H9 (cell line): Measurements from ENCODE around the gene CHRNA4. TPM values are rescaled to one million over a fixed set of nuclear protein-coding genes. Genes with fewer than 3 reads are reported as not detected.

Source experiments
- DNase-seq: peaks from one replicate; pipeline ENCODE4 v3.0.0-alpha.2; 2017
- H2AFZ ChIP-seq: one replicate; pipeline ENCODE4 v1.6.1; 2013; ENCODE audit warnings: mild to moderate bottlenecking, low read length, control low read depth, moderate library complexity
- H2AK5ac ChIP-seq: 2 replicates; pipeline ENCODE4 v1.6.1; 2013; ENCODE audit warnings: low read length, control low read depth, mixed read lengths; ENCODE audit not compliant: insufficient read length
- H2BK120ac ChIP-seq: one replicate; pipeline ENCODE4 v1.6.1; 2013; ENCODE audit warnings: low read depth, mild to moderate bottlenecking, low read length, control low read depth, inconsistent platforms; ENCODE audit not compliant: poor library complexity, severe bottlenecking
- H2BK12ac ChIP-seq: 2 replicates; pipeline ENCODE4 v1.6.1; 2013; ENCODE audit warnings: low read length, control low read depth, mixed read lengths, low read depth; ENCODE audit not compliant: insufficient read length
- H2BK15ac ChIP-seq: 2 replicates; pipeline ENCODE4 v1.6.1; 2013; ENCODE audit warnings: low read depth, low read length, control low read depth
- H2BK20ac ChIP-seq: one replicate; pipeline ENCODE4 v1.6.1; 2013; ENCODE audit warnings: low read depth, mild to moderate bottlenecking, low read length, control low read depth, inconsistent platforms; ENCODE audit not compliant: poor library complexity, severe bottlenecking
- H2BK5ac ChIP-seq: 2 replicates; pipeline ENCODE4 v1.6.1; 2013; ENCODE audit warnings: low read length, control low read depth, mixed read lengths; ENCODE audit not compliant: insufficient read length
- H3K14ac ChIP-seq: 2 replicates; pipeline ENCODE4 v1.6.1; 2013; ENCODE audit warnings: low read length, control low read depth; ENCODE audit not compliant: insufficient read depth
- H3K18ac ChIP-seq: 2 replicates; pipeline ENCODE4 v1.6.1; 2013; ENCODE audit warnings: low read depth, mild to moderate bottlenecking, mixed read lengths, low read length, control low read depth; ENCODE audit not compliant: insufficient read length
- H3K23ac ChIP-seq: 2 replicates; pipeline ENCODE4 v1.6.1; 2013; ENCODE audit warnings: low read length, control low read depth, mixed read lengths, low read depth; ENCODE audit not compliant: insufficient read length
- H3K23me2 ChIP-seq: 2 replicates; pipeline ENCODE4 v1.6.1; 2013; ENCODE audit warnings: low read depth, mild to moderate bottlenecking, mixed read lengths, low read length, control low read depth; ENCODE audit not compliant: insufficient read length, poor library complexity, severe bottlenecking
- H3K27ac ChIP-seq: 2 replicates; pipeline ENCODE4 v1.5.1; 2013; ENCODE audit warnings: low read length, control low read depth, mixed read lengths, low read depth; ENCODE audit not compliant: insufficient read length
- H3K27me3 ChIP-seq: 2 replicates; pipeline ENCODE4 v1.6.1; 2013; ENCODE audit warnings: low read length, control low read depth, inconsistent platforms; ENCODE audit not compliant: insufficient read depth
- H3K4ac ChIP-seq: 2 replicates; pipeline ENCODE4 v1.6.1; 2013; ENCODE audit warnings: low read depth, mild to moderate bottlenecking, control low read depth, inconsistent platforms, low read length, moderate library complexity
- H3K4me1 ChIP-seq: 2 replicates; pipeline ENCODE4 v1.6.1; 2013; ENCODE audit warnings: low read length, control low read depth, inconsistent platforms; ENCODE audit not compliant: insufficient read depth
- H3K4me2 ChIP-seq: 2 replicates; pipeline ENCODE4 v1.6.1; 2013; ENCODE audit warnings: low read length, control low read depth, mixed read lengths; ENCODE audit not compliant: insufficient read length, insufficient read depth
- H3K56ac ChIP-seq: 2 replicates; pipeline ENCODE4 v1.6.1; 2013; ENCODE audit warnings: low read depth, mild to moderate bottlenecking, mixed read lengths, low read length, control low read depth; ENCODE audit not compliant: insufficient read length
- H3K79me1 ChIP-seq: 2 replicates; pipeline ENCODE4 v1.6.1; 2013; ENCODE audit warnings: low read depth, mild to moderate bottlenecking, moderate library complexity, low read length, control low read depth, inconsistent platforms; ENCODE audit not compliant: insufficient read depth, poor library complexity, severe bottlenecking
- H3K79me2 ChIP-seq: 2 replicates; pipeline ENCODE4 v1.6.1; 2013; ENCODE audit warnings: low read length, control low read depth, inconsistent platforms; ENCODE audit not compliant: insufficient read depth
- H3K9ac ChIP-seq: 2 replicates; pipeline ENCODE4 v1.6.1; 2013; ENCODE audit warnings: low read length, control low read depth, mixed read lengths; ENCODE audit not compliant: insufficient read length; ENCODE audit errors: extremely low read depth
- H3K9me3 ChIP-seq: one replicate; pipeline ENCODE4 v1.6.1; 2013; ENCODE audit warnings: low read depth, low read length, inconsistent platforms; ENCODE audit not compliant: control insufficient read depth
- H3T11ph ChIP-seq: one replicate; pipeline ENCODE4 v1.6.1; 2013; ENCODE audit warnings: mild to moderate bottlenecking, low read length, control low read depth, inconsistent platforms
- H4K20me1 ChIP-seq: one replicate; pipeline ENCODE4 v1.6.1; 2013; ENCODE audit not compliant: control insufficient read depth, insufficient read length, insufficient read depth
- H4K5ac ChIP-seq: 2 replicates; pipeline ENCODE4 v1.6.1; 2013; ENCODE audit warnings: low read depth, mild to moderate bottlenecking, mixed read lengths, low read length, control low read depth; ENCODE audit not compliant: insufficient read length
- H4K8ac ChIP-seq: replicated peaks from 2 replicates; pipeline ENCODE4 v1.6.1; 2013; ENCODE audit warnings: low read length, control low read depth, mixed read lengths, low read depth; ENCODE audit not compliant: insufficient read length
- H4K91ac ChIP-seq: 2 replicates; pipeline ENCODE4 v1.6.1; 2013; ENCODE audit warnings: low read depth, mild to moderate bottlenecking, moderate library complexity, mixed read lengths, low read length, control low read depth; ENCODE audit not compliant: insufficient read length
- H3K27ac Mint-ChIP-seq, 3 experiments: 2 replicates in 2 of 3; 3 replicates in 1 of 3; pipeline ENCODE4 v1.8.0; 2020 to 2021; ENCODE audit warnings: mixed read lengths in 3 of 3, mild to moderate bottlenecking in 1 of 3, moderate library complexity in 1 of 3
- H3K27me3 Mint-ChIP-seq: 2 replicates; pipeline ENCODE4 v1.8.0; 2021; ENCODE audit warnings: low read depth, mild to moderate bottlenecking, moderate library complexity, mixed read lengths
- H3K36me3 Mint-ChIP-seq, 3 experiments: 2 replicates in 2 of 3; 3 replicates in 1 of 3; pipeline ENCODE4 v1.8.0; 2020 to 2021; ENCODE audit warnings: low read depth in 3 of 3, mixed read lengths in 3 of 3; ENCODE audit not compliant: insufficient read depth in 1 of 3
- H3K4me1 Mint-ChIP-seq, 2 experiments: 2 replicates each; pipeline ENCODE4 v1.8.0; 2020; ENCODE audit warnings: mixed read lengths in 2 of 2
- H3K4me3 Mint-ChIP-seq, 2 experiments: 2 replicates in 1 of 2; 3 replicates in 1 of 2; pipeline ENCODE4 v1.8.0; 2020 to 2021; ENCODE audit warnings: mild to moderate bottlenecking in 2 of 2, mixed read lengths in 2 of 2, moderate library complexity in 1 of 2
- H3K9me3 Mint-ChIP-seq, 2 experiments: 2 replicates in 1 of 2; 3 replicates in 1 of 2; pipeline ENCODE4 v1.8.0; 2020; ENCODE audit warnings: mild to moderate bottlenecking in 2 of 2, mixed read lengths in 2 of 2, moderate library complexity in 1 of 2
- CTCF ChIP-seq: fragments of 200-600 bp; sonication (generic); conservative IDR thresholded peaks from 3 replicates; pipeline ENCODE4 v1.8.0; 2021; ENCODE audit warnings: antibody characterized with exemption, mild to moderate bottlenecking
- WGBS: extraction: QIAGEN DNeasy Blood & Tissue Kit; methylation state at CpG from one replicate; pipeline ENCODE4 v1.1.7; 2013; ENCODE audit warnings: missing lambda C conversion rate, low lambda C conversion rate, mixed read lengths; ENCODE audit not compliant: insufficient read length; ENCODE audit errors: extremely low coverage; 5-methylcytosine and 5-hydroxymethylcytosine counted together
- total RNA-seq: library from RNA; stranded (reverse); gene quantifications from 2 replicates; pipeline ENCODE4 v1.2.1, GENCODE V29; 2021

CHRNA4 gene
- total RNA-seq, 1 experiment from 2014 or later: 2.5 TPM

GRCh38 chr20:63316502-63316921 lies 44.6 kb downstream of the CHRNA4 start:
- no peak for DNase-seq
- no peaks in the 10 kb centered on the region for H3K79me1 ChIP-seq
- no peaks in the 10 kb centered on the region for H3K9me3 ChIP-seq
- WGBS: no CpG with 5 or more reads among the region's 14 CpGs
- Mint-ChIP-seq H3K9me3 (no peaks in the 10 kb centered on the region), H3K4me1 (peaks cover 0 to 2% of the 10 kb centered on the region in 2 experiments; a peak in 1 of 4 replicates), H3K27ac (no peak overlapping the region), H3K27me3 (no peaks in the 10 kb centered on the region; the same call in 1 of the 2 replicates), H3K36me3 (no peaks in the 10 kb centered on the region), H3K4me3 (no peak overlapping the region)
- no peak overlapping the region for H2BK20ac ChIP-seq
- H2AK5ac ChIP-seq: no peak overlapping the region
- no peak overlapping the region for H3K4me2 ChIP-seq
- H3K14ac ChIP-seq: no peak overlapping the region; the same call in 1 of the 2 replicates
- no peak overlapping the region for H4K8ac ChIP-seq
- no peak overlapping the region for H3K4ac ChIP-seq
- no peak overlapping the region for H4K5ac ChIP-seq
- H3K27me3 ChIP-seq: no peaks in the 10 kb centered on the region
- H3K9ac ChIP-seq: no peak overlapping the region
- no peak overlapping the region for H3K18ac ChIP-seq
- H3T11ph ChIP-seq: no peak overlapping the region
- no peaks in the 10 kb centered on the region for H3K79me2 ChIP-seq
- H4K20me1 ChIP-seq: no peaks in the 10 kb centered on the region
- no peaks in the 10 kb centered on the region for H3K4me1 ChIP-seq
- no peaks in the 10 kb centered on the region for H3K23me2 ChIP-seq
- H2BK15ac ChIP-seq: no peak overlapping the region
- H3K56ac ChIP-seq: no peak overlapping the region
- H4K91ac ChIP-seq: no peak overlapping the region
- H2AFZ ChIP-seq: no peak overlapping the region
- no peak overlapping the region for H3K27ac ChIP-seq
- H3K23ac ChIP-seq: no peak overlapping the region
- TF ChIP-seq CTCF: no peak
- no peak overlapping the region for H2BK12ac ChIP-seq
- H2BK120ac ChIP-seq: no peak overlapping the region
- no peak overlapping the region for H2BK5ac ChIP-seq
